NCI-H226 (cell line): Measurements from ENCODE around the gene LKAAEAR1.
"Not testable (repeated sequence)": the region's sequence is repeated elsewhere in the genome, so short reads cannot be mapped to it uniquely, and the experiment has no call there.

Source experiments
- DNase-seq: peaks from one replicate; pipeline ENCODE4 v3.0.0-alpha.2; 2015

Gene LKAAEAR1

GRCh38 chr20:64096535-64096934, 12.3 kb upstream of the LKAAEAR1 start:
- DNase-seq, result no peak

DNA sequence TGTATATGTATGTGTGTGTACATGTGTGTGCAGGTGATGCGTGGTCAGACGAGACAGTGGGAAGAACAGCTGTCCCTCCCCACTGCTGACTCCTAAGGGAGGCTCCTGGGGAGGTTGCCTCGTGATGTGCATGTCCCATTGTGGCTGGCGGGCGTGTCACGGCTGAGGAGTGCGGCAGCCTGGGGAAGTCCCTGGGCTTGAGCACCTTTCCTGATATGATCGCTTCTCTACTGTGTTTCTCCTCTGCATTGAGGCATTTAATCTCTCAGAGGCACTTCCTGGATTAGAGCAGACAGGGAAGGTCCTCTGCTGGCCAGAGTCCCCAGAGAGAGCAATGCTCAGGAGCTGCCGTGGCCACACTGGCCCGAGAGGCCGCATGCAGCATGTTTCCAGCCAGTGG, 11.7 kb upstream of the LKAAEAR1 start:
- DNase-seq, result no peak

DNA sequence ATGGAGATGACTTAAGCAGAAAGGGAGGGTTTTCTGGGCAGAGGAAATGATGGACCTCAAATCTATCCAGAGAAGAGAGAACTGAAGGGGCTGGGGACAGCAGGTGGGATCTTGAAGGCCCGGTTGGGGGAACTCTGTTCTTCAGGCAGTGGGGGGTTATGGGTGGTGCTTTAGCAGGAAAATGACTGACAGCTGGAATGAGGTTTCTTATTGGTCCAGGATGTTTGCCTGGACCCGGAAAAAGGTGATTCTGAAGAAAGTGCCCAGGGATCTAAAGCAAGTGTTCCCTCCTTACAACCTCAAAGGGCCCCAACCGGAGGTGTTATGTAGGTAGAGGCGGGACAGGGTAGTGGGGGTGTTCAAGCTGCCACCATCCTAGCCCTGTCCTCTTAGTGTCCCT, 11.3 kb upstream of the LKAAEAR1 start:
- DNase-seq, result no peak

- no peak for DNase-seq
Observed at GRCh38 chr20:64093013-64093503, 8.9 kb upstream of the LKAAEAR1 start.

GRCh38 chr20:64092258-64093012, 8.2 kb upstream of the LKAAEAR1 start:
- DNase-seq, result no peak

- DNase-seq, result no peak
Observed at GRCh38 chr20:64091770-64092169, 7.6 kb upstream of the LKAAEAR1 start.

DNA sequence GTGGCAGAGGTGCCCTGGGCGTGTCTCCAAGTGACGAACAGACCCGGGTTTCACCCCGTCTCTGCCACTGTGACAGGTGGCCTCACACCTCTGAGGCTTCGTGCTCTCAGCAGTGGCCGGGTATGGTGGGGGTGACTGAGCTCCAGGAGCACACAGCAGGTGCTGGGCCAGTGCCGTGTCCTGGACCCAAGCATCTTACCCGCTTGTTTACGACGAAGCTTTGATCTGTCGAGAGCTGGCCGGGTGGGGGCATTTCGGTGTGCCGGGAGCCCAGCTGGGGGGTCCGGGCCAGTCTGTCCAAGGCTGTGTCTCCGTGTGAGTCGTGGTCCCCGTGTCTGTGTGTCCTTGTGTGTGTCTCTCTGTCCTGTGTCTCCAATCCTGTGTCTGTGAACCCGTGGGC, 7.1 kb upstream of the LKAAEAR1 start:
- no peak for DNase-seq

DNA sequence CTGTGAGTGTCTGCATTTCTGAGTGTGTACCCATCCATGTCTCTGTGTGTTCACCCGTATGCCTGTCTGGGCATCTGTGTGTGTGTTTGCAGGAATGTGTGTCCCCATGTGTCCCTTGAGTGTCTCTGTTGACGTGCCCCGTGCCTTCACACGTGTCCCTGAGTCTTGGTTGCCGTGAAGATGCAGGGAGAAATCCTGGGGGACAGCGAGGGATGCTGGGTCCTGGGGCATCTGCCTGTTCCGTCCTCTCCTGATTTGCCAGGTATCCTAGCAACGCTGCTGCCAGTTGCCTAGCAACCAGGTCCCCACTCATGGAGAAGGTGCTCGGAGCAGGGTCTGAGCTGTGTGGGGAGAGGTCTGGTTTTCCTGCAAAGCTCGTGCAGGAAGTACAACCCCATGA, 6.0 kb upstream of the LKAAEAR1 start:
- no peak for DNase-seq

GRCh38 chr20:64088586-64088985, 4.4 kb upstream of the LKAAEAR1 start:
- DNase-seq, result not testable (repeated sequence)

DNA sequence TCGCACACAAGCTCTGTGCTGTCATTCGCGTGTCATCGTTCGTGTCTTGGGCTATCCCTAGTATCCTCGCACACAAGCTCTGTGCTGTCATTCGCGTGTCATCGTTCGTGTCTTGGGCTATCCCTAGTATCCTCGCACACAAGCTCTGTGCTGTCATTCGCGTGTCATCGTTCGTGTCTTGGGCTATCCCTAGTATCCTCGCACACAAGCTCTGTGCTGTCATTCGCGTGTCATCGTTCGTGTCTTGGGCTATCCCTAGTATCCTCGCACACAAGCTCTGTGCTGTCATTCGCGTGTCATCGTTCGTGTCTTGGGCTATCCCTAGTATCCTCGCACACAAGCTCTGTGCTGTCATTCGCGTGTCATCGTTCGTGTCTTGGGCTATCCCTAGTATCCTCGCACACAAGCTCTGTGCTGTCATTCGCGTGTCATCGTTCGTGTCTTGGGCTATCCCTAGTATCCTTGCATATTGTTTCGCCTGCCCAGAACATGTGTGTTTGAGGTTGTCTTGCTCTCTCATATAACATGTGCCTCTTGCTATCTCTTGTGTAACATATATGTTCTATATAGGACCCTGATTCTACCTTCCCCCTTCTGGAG, 3.1 kb upstream of the LKAAEAR1 start:
- DNase-seq, result not testable (repeated sequence)

GRCh38 chr20:64086801-64087200, 2.6 kb upstream of the LKAAEAR1 start:
- DNase-seq, result no peak

DNA sequence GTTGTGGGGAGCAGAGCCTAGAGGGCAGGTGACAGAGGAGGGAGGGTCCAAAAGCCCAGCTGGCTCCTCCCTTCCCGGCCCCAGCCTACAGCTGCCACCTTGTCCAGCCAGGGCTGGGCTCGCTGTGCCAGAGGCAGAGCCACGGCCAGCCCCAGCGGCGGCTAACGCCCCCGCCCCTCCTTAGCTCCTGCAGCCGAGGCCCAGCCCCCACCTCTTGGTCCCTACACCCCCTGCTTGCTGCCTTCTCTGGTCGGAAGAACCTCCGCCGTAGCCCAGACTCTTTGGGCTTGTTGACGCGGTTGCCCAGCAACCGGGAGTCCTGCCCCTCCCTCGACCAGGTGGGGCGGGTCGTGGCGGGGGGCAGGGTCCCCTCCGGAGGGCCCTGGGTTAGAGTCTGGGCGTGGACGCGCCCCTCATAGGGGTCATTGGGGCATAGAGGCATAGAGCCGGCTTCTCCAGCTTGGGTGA, 521 bp upstream of the LKAAEAR1 start:
- no peak for DNase-seq

- DNase-seq, result peak; percentile 72
Observed at GRCh38 chr20:64083378-64083803, 807 bp downstream of the LKAAEAR1 start.

GRCh38 chr20:64082820-64083377, 1.3 kb downstream of the LKAAEAR1 start:
- DNase-seq, result no peak

DNA sequence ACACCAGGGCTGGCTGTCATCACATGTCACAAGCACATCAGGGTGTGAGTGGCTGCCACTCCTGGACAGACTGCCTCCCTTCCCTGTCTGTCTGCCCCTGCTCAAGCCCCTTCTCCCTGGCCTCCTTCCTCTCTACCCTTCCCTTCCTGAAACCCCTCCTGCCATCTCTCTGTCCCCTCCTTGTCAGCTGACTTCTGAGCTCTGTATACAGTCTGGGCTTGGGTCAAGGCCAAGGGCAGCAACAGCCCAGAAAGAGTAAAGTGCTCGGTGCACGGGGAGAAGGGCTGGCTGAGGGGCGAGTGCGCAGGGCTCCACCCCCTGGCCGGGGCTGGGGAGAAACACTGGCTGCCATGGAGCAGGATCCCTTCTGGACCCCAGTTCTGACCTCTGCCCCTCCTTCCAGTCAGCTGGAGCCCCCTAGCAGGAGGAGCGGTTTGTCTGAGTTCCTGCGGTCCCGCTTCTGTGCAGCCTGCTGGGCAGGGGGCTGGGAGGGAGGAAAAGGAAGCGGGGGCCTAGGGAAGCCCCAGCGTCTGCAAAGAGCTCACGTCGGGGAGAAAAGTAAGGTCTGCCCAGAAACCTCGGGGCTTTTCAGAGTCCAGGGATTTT, 2.0 kb downstream of the LKAAEAR1 start:
- no peak for DNase-seq

GRCh38 chr20:64081624-64081964, 2.6 kb downstream of the LKAAEAR1 start:
- DNase-seq, result no peak

- DNase-seq, result no peak
Observed at GRCh38 chr20:64080813-64081623, 3.2 kb downstream of the LKAAEAR1 start.

GRCh38 chr20:64080013-64080812, 4.0 kb downstream of the LKAAEAR1 start, which contains the start of gene OPRL1:
OPRL1 (plus strand) TSS chr20:64080082; CDS start chr20:64092721, 12,639 bp downstream.
- DNase-seq, result no peak

- DNase-seq, result peak; percentile 57
Observed at GRCh38 chr20:64079273-64080012, 4.8 kb downstream of the LKAAEAR1 start, which contains the start of gene RGS19. RGS19 (minus strand) TSS chr20:64079518; CDS start chr20:64076886, 2,632 bp downstream.

- DNase-seq, result no peak
Observed at GRCh38 chr20:64078934-64079272, 5.3 kb downstream of the LKAAEAR1 start.
